GM19239 (cell line): ENCODE results near the gene ZYX.
A peak's percentile ranks its signal among the peaks of the same experiment; 100 is the strongest.
"Not testable (repeated sequence)": the region's sequence is repeated elsewhere in the genome, so short reads cannot be mapped to it uniquely, and the experiment has no call there.

Experiments
- DNase-seq: peaks from one replicate; pipeline ENCODE4 v3.0.0; 2011; ENCODE audit warnings: low spot score; ENCODE audit not compliant: insufficient read length
- FAIRE-seq: peaks from 2 replicates; lab custom pipeline; 2011; peaks lifted over from hg19 to GRCh38; lab: Jason Lieb, UNC

The ZYX gene

DNA sequence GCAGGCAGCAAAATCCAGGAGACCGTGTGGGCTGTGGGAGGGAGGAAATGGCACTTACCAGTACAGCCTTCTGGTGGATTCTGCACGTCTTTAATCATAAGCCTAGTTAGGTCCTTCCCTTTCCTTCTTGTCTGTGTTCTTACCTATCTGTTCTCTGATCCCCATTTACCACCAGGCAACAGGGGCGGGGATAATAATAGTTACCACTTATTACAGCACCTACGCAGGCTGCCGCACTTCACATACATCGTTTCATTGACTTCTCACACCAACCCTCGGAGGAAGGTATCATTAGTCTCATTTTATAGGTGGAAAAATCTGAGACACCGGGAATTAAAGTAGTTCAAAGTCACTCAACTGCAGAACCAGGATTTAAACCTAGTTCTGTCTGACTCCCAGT is 32.0 kb downstream of the ZYX start:
- DNase-seq (no peak), FAIRE-seq (no peak)

DNA sequence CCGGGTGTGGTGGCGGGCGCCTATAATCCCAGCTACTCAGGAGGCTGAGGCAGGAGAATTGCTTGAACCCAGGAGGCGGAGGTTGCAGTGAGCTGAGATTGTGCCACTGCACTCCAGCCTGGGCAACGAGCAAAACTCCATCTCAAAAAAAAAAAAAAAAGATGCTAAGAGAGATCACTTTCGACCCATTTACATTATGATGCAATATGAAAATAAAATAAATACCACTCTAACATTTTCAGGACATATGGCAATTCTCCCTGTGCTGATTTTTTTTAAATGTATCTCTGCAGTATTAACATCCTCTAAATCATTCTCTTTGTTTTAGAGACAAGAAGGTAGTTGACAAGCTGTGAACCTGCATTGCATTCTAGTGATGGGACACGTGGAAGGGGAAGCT is 34.1 kb downstream of the ZYX start:
- not testable (repeated sequence) for FAIRE-seq, DNase-seq

DNA sequence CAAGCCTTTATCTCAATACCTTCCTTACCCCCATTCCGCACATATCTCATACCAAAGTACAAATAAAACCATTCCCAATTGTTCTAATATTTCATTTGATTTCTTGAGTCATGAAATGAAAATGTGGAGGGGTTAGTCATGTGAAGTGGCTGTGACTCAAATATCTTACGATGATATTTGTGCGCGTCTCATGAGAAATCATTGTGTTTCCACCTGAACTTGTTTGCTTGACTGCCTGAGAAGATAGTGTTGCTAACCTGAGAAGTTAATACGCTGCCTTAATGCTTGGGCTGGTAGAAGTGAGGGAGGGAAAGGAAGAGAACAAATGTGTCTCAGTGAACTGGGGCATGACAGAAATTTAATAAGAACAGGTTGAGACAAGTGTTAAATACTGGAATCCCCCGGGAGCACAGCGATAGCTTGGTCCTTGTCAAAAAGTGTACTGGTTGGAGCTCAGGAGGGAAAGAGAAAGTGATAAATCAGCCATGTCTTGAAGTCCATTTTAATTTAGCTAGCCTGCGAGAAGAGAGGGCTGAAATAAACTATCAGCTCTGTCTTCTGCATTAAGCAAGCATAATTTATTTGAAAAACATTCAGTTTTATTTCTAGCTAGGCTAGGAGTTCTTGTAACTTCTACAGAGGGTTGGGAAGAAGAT is 34.7 kb downstream of the ZYX start:
- DNase-seq (no peak), FAIRE-seq (no peak)

DNA sequence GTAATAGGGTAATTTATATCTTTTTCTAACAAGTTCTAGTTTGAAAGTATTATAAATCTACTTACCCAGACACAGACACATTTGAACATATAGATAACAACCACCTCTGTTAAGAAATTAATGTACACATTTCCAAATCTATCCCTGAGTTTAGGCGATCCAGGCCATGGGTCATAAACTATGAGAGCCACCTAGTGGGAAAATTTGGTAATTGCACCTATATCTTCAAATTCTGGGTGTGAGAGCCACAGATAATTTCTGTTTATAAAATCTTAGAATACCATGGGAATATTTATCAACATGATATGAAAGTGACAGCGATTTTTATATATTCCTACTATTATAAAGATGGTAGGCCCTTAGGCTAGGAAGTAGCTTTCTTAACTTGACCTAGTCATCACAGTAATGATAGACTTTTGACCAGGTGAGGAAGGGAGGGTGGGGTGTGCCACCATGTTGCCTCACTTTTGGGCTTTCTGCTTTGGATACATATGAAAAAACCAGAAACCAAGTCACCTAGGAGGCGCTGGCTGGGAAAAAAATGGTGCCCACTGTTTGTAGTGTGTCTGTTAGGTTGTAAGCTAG is 35.5 kb downstream of the ZYX start:
- peak; percentile 57 for FAIRE-seq
- DNase-seq: peak; percentile 62

DNA sequence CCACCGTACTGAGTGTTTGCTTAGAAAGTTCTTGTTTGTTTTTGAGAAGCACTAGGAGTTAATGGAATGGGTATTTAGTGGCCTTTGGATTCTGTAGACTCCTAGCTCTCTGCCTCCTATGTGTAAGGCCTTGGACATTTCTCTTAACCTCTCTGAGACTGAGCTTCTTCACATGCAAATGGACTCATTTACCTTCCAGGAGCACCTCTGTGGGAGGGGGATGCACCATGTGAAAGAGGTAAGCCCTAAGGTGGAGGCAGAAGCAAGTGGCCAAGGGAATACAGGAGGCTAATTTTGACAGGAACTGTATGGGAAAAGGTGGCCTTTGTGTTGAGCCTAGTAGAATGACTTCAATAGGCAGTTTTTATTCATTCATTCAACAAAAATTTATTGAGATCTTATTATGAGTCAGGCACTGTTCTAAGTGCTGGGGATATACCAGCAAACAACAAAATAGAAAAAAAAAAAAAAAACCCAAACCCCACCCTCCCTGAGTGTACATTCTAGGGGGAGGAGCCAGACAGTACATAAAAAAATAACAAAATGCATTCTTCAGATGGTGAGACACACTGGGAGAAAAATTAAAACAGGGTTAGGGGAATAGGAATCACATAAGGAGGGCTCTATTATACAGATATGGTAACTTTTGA is 36.7 kb downstream of the ZYX start:
- FAIRE-seq (no peak), DNase-seq (no peak)

DNA sequence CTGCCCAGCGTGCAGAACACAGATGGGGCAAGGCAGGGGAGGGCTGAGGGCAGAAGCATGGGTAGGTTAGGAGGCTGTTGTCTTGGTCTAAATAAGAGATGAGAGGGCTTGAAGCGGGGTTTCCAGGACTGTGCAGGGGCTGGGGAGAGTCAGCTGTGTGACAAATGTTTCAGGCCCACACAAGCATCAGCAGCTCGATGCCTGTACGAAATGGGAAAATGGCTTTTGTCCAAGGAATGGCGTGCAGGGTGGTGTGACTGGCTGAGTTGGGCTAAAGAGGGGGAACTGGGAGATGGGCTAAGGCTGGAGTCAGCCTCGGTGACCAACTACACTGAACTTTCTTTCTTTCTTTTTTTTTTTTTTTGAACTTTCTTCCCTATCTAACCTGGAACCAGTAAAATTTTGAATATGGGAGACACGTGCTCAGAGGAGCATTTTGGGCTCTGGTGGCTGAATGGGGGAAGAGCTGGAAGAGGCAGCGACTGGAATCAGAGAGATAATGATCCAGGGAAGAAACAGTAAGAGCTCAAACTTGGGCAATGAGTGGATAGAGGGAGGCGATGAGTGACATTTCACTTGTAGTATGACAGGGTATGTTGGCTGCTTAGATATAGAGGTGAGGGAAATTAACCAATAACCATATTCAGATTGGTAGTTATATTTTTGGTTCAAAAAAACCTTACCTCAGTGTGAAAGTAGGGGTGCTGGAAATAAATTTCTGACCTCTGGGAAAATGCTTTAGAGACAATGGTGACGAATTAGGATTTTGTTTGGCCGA is 37.7 kb downstream of the ZYX start:
- DNase-seq (no peak), FAIRE-seq (no peak)

DNA sequence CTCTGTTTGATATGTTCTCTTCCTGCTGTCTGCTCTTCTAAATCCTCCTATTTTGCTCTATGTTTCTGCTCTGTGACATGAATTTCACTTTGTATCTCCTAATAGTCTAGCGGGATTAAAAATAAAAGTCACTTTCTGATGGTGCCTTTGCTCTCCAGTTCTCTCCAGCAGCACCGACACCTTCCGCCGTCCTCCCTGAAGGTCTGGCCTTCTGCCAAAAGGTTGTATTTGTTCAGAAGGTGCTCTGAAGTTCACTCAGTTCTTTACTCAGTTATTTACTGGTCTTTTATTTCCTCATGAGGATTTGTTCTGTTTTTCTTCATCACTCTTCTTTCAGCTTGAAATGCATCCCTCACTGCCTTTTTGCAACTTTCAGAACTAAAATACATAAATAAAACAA is 38.7 kb downstream of the ZYX start:
- DNase-seq: no peak
- FAIRE-seq: no peak

DNA sequence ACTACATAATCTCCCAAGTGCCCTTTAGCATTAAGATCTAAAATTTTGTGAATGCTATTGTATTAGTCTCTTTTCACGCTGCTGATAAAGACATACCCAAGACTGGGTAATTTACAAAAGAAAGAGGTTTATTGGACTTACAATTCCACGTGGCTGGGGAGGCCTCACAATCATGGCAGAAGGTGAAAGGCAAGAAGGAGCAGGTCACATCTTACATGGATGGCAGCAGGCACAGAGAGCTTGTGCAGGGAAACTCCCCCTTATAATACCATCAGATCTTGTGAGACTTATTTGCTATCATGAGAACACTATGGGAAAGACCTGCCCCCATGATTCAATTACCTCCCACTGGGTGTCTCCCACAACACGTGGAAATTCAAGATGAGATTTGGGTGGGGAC is 39.5 kb downstream of the ZYX start:
- not testable (repeated sequence) for FAIRE-seq, DNase-seq

DNA sequence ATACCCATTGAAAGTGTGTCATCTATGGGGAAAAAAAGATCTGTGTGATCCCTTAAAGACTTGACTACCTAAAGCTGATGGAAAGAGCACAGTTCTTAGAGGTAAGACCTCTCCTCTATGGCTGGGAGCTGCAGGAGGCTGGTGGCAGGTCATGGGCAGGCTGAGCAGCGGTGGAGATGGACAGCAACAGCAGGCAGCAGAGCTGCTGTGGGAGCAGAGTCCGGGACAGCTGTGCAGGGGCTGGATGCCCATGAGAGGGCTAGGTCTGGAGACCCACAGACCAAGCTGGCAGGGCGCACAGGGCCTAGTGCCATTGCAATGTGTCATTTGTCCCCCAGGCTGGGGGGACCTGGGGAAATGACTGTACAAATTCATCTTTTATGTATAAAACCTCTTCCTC is 40.9 kb downstream of the ZYX start:
- FAIRE-seq (no peak), DNase-seq (no peak)

DNA sequence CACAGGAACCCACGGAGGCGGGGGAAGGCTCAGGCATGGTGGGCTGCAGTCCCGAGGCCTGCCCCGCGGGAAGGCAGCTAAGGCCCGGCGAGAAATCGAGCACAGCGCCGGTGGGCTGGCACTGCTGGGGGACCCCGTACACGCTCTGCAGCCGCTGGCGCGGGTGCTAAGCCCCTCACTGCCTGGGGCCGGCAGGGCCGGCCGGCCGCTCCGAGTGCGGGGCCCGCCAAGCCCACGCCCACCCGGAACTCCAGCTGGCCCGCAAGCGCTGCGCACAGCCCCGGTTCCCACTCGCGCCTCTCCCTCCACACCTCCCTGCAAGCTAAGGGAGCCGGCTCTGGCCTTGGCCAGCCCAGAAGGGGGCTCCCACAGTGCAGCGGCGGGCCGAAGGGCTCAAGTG is 43.3 kb downstream of the ZYX start:
- DNase-seq, FAIRE-seq: not testable (repeated sequence)

DNA sequence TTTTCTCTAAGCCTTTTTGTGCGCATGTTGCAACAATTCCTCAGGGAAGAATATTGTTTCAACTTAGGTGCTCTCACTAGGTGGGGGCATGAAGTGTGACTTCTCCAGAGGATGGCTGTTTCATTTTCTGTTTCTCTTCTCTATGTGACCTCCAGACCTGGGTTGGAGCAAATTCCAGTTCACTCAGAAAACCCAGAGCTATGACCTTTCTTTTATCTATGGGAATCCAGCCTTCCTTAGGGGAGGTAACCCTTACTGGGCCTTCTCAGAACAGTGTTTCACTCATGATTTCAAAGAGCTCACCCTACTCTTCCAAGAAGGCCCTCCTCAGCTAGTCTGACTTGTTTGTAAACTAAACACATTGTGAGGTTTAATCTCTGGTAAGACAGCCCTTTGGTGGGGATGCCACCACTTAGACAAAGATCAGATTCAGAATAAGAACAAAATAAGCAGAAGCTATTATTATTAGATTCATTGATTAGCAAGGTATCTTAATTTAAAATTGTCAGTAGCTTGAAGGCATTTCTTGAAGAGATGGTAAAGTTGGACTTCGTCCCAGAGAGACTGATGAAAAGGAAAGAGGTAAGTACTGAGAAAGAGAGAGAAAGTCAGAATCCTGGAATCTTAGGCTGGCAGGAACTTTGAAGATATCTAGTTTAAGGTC is 45.5 kb downstream of the ZYX start:
- FAIRE-seq (no peak), DNase-seq (no peak)

DNA sequence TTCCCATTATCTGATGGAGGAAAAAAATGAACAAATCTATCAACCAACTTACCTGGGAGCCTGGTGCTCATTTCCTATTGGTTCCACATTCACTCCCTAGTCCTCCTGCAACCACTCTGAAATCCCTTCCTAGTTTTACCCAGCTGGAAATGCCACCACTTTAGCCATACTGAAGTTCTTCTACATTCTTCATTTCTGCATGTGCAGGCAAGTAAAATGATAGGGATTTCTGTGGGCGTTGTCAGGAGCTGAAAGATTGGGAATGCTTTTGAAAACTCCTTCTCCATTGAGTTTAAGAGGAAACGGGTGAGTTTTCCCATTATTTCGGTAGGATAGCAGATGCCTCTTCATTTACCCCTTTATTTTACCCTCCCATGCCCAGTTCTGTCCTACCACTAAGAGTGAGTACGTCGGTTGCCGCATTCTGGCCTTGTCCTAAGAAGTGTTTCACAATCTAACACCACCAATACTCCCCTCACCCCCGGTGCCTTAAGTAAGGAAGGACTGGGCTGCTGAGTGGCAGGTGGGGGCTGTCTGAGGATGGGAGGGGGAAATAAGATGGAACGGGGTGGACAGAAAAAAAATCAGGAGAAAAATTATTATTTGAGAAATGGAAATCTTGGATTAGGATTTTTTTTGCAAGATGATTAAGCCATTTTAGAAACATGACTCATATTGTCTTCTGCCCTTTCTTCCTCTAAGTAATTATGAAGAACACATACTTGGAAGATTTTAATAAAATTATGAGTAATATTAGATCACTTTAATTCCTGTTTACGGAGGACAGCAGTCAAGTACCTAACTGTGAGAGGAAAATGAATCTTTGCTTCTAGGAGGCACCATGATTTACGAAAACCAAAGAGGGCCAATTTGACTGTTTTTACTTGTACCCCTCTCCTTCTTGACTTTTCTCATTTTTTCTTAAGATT is 48.9 kb downstream of the ZYX start:
- FAIRE-seq (no peak), DNase-seq (no peak)

DNA sequence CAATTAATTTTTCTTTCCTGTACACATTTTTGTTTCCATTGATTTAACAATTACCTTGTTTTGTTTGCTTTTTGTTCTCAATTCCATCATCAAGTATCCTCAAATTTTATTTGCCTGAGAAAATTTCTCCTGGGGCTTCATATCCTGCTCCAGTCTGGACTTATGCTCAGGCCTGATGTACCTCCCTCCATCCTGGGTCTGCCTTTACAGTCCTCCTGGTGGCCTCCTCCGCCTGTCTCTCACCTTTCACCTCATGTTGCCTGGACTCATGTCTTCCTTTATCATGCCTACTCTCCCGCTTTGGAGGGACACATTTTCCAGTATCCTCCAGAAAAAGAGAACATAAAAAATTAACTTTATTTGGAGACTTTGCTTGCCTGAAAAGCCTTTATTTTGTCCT is 50.0 kb downstream of the ZYX start:
- no peak for FAIRE-seq
- no peak for DNase-seq

DNA sequence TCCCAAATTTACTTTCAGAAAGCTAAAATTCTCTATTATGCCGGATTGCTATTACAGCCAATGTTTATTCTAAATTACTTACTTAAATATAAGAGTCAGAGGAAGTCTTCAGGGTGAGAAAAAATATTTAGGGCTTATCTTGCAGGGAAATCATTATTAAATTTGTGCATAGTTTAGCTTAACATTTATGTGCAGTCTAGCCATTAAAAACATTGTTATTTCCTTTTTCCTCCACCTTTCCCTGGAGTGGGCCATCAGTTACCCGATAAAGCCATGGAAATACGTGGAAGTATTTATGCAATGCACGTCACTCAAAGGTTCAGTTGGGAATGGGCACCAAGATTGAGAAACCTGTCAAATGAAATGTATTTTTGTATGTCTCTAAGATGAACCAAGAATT is 52.6 kb downstream of the ZYX start:
- FAIRE-seq: no peak
- DNase-seq: no peak

DNA sequence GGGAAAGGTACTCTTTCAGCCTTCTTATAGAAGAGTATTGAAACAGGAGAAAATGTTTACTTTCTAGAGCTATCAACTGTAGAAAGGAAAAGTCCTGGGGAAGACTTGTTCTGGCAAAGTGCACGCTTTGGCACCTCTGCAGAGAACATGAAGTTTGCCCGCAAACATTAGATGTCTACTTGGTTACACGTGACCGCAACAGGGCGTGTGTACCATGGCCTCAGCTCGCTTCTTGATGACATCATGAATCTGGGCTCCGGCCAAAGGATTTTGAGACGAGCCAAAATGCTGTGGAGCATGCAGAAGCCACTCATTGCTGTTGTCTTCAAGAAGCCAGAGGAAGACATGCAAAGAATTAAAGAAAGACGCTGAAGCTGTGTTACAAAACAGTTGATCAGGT is 53.5 kb downstream of the ZYX start:
- FAIRE-seq: no peak

DNA sequence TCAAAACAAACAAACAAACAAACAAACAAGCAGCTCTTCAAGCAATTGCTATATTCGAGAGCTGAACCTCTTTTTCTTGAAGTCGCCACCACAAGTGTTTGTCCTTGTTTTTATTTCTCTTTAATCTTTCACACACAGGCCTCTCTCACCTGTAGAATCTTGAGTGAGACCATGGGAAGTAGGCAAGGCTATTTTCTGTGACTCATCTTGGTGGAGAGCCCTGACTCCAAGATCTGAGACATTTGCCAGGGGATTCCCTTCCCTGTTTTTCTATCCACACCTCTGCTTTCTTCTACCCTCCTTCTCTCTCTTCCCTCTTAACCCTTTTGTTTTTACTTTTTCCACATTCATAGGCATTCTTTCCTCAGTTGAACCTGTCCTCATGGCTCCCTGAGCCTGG is 54.1 kb downstream of the ZYX start:
- DNase-seq (no peak), FAIRE-seq (no peak)

More for the DNA sequence above, 53.5 kb downstream of the ZYX start:
- DNase-seq: no peak

DNA sequence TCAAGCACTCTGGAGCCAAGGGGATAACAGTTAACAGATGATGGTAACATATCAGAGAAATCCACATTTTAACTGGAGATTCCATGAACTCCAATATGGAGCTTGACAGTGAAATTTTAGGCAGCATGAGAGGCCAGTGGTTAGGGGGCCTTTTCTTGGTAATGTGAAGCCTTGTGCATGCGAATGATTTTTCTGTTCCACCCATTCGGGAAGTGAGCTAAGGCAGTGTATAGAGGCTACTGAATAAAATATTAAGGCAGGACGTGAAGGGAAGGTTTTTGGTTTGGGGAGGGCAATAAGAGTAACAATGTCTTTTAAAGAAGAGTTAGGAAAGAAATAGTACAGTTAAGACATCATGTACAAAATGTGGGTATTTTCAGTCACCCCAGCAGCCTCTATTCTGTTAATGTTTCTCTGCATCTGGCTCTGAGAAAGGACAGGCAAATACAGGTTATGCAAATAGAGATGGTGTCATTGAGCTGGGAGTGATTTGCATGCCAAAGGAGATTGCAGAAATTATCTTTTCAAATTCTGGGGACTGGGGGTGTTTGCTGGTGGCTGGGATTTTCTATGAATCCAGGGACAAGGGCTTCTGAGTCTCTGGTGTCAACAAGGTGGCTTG is 55.3 kb downstream of the ZYX start:
- DNase-seq (no peak), FAIRE-seq (peak; percentile 4)

DNA sequence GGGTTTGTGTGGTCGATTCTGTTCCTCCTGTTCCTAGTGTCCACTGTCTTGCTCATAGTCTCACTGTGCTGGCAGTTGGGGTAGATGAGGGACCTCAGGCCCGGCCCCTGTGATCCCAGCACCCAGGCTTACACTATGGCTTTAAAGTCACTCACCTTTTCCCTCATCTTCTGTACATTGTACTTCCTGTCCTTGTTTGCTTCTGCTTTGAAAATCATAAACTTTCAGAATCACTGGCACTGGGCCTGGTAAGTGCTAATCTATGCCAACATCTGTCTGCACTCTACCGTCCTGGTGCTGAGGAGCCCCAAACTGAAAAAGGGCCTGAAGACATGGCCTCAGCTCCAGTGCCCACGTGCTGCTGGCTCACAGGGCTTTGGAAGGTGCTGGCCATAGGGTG is 56.4 kb downstream of the ZYX start:
- DNase-seq (no peak), FAIRE-seq (peak; percentile 78)

DNA sequence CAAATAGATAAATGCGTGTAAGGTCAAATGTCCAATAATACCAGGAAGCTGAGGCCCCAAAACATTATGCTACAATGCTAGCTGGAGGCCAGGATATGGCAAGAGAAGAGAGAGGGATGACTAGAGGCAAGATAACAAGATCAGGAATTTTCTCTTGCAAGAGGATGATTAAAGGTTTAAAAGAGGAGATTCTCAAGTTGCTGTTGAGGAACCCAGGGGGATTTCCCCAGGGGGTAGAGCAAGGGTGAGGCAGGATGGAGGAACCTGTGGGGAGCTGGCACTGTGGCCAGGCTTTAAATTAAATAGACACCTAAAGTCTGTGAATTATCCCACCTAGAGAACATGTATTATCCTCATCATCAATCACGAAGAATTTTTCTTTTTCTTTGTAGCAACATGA is 58.7 kb downstream of the ZYX start:
- FAIRE-seq: no peak
- DNase-seq: no peak
